Astrocyte (in vitro differentiated cells and primary cell): ENCODE results near the gene CERS6. TPM values are rescaled to one million over a fixed set of nuclear protein-coding genes. Genes with fewer than 3 reads are reported as not detected.
A peak's percentile ranks its signal among the peaks of the same experiment; 100 is the strongest.

Experiments used
- DNase-seq: peaks from one replicate; pipeline ENCODE4 v3.0.0-alpha.2; 2010; ENCODE audit warnings: low read depth
- FAIRE-seq: peaks from 2 replicates; lab custom pipeline; 2011; peaks lifted over from hg19 to GRCh38; lab: Jason Lieb, UNC
- H2AFZ ChIP-seq: 2 replicates; pipeline ENCODE4 v1.6.0; 2012; ENCODE audit warnings: low read depth, low read length, inconsistent platforms
- H3K27ac ChIP-seq: 2 replicates; pipeline ENCODE4 v1.5.1; 2011; ENCODE audit warnings: low read depth, low read length, inconsistent platforms
- H3K27me3 ChIP-seq: 2 replicates; pipeline ENCODE4 v1.6.0; 2011; ENCODE audit warnings: low read length, inconsistent platforms; ENCODE audit not compliant: insufficient read depth
- H3K36me3 ChIP-seq: 2 replicates; pipeline ENCODE4 v1.5.1; 2011; ENCODE audit warnings: low read length, inconsistent platforms; ENCODE audit not compliant: insufficient read depth
- H3K4me1 ChIP-seq: 2 replicates; pipeline ENCODE4 v1.5.1; 2011; ENCODE audit warnings: low read length, inconsistent platforms; ENCODE audit not compliant: insufficient read depth
- H3K4me2 ChIP-seq: 2 replicates; pipeline ENCODE4 v1.6.0; 2012; ENCODE audit warnings: low read length, inconsistent platforms
- H3K4me3 ChIP-seq: 2 replicates; pipeline ENCODE4 v1.5.1; 2011; ENCODE audit warnings: low read depth, mild to moderate bottlenecking, low read length, inconsistent platforms; ENCODE audit not compliant: insufficient read depth
- H3K79me2 ChIP-seq: 2 replicates; pipeline ENCODE4 v1.6.0; 2012; ENCODE audit warnings: mild to moderate bottlenecking, low read length, inconsistent platforms; ENCODE audit not compliant: insufficient read depth
- H3K9ac ChIP-seq: 2 replicates; pipeline ENCODE4 v1.6.0; 2012; ENCODE audit warnings: mild to moderate bottlenecking, low read length, inconsistent platforms
- H3K9me3 ChIP-seq: 2 replicates; pipeline ENCODE4 v1.5.1; 2012; ENCODE audit warnings: low read depth, mild to moderate bottlenecking, low read length, inconsistent platforms; ENCODE audit not compliant: insufficient read depth
- H4K20me1 ChIP-seq: 2 replicates; pipeline ENCODE4 v1.6.0; 2012; ENCODE audit warnings: low read length, inconsistent platforms; ENCODE audit not compliant: insufficient read depth
- H3K27ac Mint-ChIP-seq: one replicate; pipeline ENCODE4 v1.8.0; 2021; ENCODE audit warnings: mild to moderate bottlenecking, mixed read lengths; ENCODE audit not compliant: unreplicated experiment
- H3K27me3 Mint-ChIP-seq: one replicate; pipeline ENCODE4 v1.8.0; 2021; ENCODE audit warnings: low read depth, mixed read lengths; ENCODE audit not compliant: unreplicated experiment
- H3K36me3 Mint-ChIP-seq: one replicate; pipeline ENCODE4 v1.8.0; 2021; ENCODE audit warnings: low read depth, mixed read lengths; ENCODE audit not compliant: unreplicated experiment
- H3K4me1 Mint-ChIP-seq: one replicate; pipeline ENCODE4 v1.8.0; 2021; ENCODE audit warnings: low read depth, mixed read lengths; ENCODE audit not compliant: unreplicated experiment
- H3K4me3 Mint-ChIP-seq: one replicate; pipeline ENCODE4 v1.8.0; 2021; ENCODE audit warnings: mild to moderate bottlenecking, moderate library complexity, mixed read lengths; ENCODE audit not compliant: unreplicated experiment
- H3K9me3 Mint-ChIP-seq: one replicate; pipeline ENCODE4 v1.8.0; 2021; ENCODE audit warnings: mild to moderate bottlenecking, mixed read lengths; ENCODE audit not compliant: unreplicated experiment
- EZH2 ChIP-seq: IDR thresholded peaks from 2 replicates; pipeline ENCODE4 v1.6.1; 2012; ENCODE audit warnings: mild to moderate bottlenecking, low read length, inconsistent platforms; ENCODE audit not compliant: insufficient read depth
- total RNA-seq: library from RNA; stranded (reverse); gene quantifications from 2 replicates; pipeline ENCODE4 v1.2.1, GENCODE V29; 2021
- TF ChIP-seq, protein P1 (sequence below): IDR thresholded peaks from 2 replicates; pipeline ENCODE4 v1.5.1; 2011; ENCODE audit warnings: low read depth, mild to moderate bottlenecking, inconsistent platforms, low read length, moderate library complexity; ENCODE audit not compliant: insufficient read depth

Gene CERS6
- total RNA-seq, 1 donor from 2014 or later, result 23.4 TPM

DNA sequence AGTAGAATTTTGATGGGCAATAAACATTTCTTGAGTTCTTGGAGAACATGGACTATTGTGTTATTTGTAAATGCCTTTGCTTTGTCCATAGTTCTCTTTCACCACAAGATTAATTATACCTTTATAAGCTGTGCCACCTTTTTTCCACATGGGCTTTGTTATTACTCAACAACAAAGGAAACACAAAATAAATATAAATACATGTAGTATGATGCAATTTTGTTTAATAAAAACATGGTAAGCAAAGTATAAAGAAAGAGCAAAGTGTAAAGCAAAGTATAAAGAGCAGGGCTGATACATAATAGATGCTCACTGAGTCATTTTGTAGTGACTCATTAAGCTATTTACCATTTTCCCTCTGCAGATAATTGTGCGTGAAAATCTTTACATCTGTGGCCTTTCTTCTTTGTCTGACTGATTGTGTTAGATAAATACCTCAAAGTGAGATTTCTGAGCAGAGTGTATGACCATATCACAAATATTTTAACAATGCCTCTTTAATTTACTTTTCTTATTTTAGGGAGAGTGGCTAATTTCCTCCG, 80.9 kb downstream of the CERS6 start:
- Histone ChIP-seq H3K4me3 (no peak overlapping the region), H3K9me3 (no peaks in the 10 kb centered on the region), H3K27me3 (no peaks in the 10 kb centered on the region), H3K9ac (no peak overlapping the region), H3K79me2 (peaks cover 6% of the 10 kb centered on the region), H3K27ac (no peak overlapping the region), H3K4me1 (peaks cover 7% of the 10 kb centered on the region), H3K36me3 (no peaks in the 10 kb centered on the region), H2AFZ (no peak overlapping the region), H3K4me2 (no peak overlapping the region), H4K20me1 (no peaks in the 10 kb centered on the region)
- TF ChIP-seq, protein P1, sequence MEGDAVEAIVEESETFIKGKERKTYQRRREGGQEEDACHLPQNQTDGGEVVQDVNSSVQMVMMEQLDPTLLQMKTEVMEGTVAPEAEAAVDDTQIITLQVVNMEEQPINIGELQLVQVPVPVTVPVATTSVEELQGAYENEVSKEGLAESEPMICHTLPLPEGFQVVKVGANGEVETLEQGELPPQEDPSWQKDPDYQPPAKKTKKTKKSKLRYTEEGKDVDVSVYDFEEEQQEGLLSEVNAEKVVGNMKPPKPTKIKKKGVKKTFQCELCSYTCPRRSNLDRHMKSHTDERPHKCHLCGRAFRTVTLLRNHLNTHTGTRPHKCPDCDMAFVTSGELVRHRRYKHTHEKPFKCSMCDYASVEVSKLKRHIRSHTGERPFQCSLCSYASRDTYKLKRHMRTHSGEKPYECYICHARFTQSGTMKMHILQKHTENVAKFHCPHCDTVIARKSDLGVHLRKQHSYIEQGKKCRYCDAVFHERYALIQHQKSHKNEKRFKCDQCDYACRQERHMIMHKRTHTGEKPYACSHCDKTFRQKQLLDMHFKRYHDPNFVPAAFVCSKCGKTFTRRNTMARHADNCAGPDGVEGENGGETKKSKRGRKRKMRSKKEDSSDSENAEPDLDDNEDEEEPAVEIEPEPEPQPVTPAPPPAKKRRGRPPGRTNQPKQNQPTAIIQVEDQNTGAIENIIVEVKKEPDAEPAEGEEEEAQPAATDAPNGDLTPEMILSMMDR, result no peak
- TF ChIP-seq EZH2, result no peak
- Mint-ChIP-seq H3K4me1 (peaks cover 17% of the 10 kb centered on the region), H3K27ac (no peak overlapping the region), H3K4me3 (no peak overlapping the region), H3K27me3 (no peaks in the 10 kb centered on the region), H3K36me3 (peaks cover 7% of the 10 kb centered on the region), H3K9me3 (peaks cover 14% of the 10 kb centered on the region)
- peak; percentile 52 for DNase-seq
- FAIRE-seq, result no peak

DNA sequence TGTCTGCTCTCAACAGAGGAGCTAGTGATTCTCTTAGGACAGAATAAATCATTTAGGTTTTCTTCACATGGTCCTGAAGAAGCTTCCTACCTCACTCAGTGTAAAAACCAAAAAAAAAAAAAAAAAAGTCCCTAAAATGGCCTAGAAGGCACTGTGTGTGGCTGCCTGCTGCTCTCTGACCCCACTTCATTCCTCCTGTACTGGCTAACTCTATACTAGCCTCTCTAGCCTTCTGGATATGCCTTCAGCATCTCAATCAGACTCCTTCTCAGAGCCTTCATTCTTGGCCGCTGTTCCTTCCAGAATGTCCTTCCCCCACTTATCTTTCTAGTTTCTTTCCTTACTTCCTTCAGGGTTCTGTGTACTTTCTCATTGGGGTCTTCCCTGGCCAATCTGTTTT, 82.1 kb downstream of the CERS6 start:
- peak overlapping the region; percentile 13 for H3K27ac ChIP-seq
- Mint-ChIP-seq H3K36me3 (peaks cover 7% of the 10 kb centered on the region), H3K4me3 (no peak overlapping the region), H3K27ac (peak overlapping the region; percentile 70), H3K27me3 (no peaks in the 10 kb centered on the region), H3K9me3 (peaks cover 13% of the 10 kb centered on the region), H3K4me1 (peaks cover 17% of the 10 kb centered on the region)
- TF ChIP-seq, protein P1, result no peak
- no peak for TF ChIP-seq EZH2
- peak overlapping the region; percentile 4 for H3K4me2 ChIP-seq
- peaks cover 7% of the 10 kb centered on the region for H3K4me1 ChIP-seq
- DNase-seq (no peak), FAIRE-seq (no peak)
- H3K4me3 ChIP-seq, result no peak overlapping the region
- no peaks in the 10 kb centered on the region for H3K9me3 ChIP-seq
- H3K36me3 ChIP-seq, result no peaks in the 10 kb centered on the region
- no peak overlapping the region for H2AFZ ChIP-seq
- H3K9ac ChIP-seq, result no peak overlapping the region
- peaks cover 6% of the 10 kb centered on the region for H3K79me2 ChIP-seq
- no peaks in the 10 kb centered on the region for H4K20me1 ChIP-seq
- H3K27me3 ChIP-seq, result no peaks in the 10 kb centered on the region

DNA sequence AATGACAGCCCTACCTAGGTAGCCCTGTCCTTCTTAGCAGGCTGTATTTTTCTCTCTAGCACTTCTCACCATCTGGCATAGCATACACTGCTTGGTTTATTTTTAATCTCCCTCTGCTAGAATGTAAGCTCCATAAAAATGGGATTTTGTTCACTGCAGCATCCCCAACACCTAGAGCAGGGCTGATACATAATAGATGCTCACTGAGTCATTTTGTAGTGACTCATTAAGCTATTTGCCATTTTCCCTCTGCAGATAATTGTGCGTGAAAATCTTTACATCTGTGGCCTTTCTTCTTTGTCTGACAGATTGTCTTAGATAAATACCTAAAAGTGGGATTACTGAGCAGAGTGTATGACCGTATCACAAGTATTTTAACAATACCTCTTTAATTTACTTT, 82.5 kb downstream of the CERS6 start:
- H3K27ac ChIP-seq, result peak overlapping the region; percentile 13
- no peak overlapping the region for H3K4me3 Mint-ChIP-seq
- FAIRE-seq, result no peak
- no peak overlapping the region for H3K9ac ChIP-seq
- H3K9me3 Mint-ChIP-seq, result peaks cover 12% of the 10 kb centered on the region
- peaks cover 7% of the 10 kb centered on the region for H3K36me3 Mint-ChIP-seq
- peak overlapping the region; percentile 70 for H3K27ac Mint-ChIP-seq
- H4K20me1 ChIP-seq, result no peaks in the 10 kb centered on the region
- peaks cover 17% of the 10 kb centered on the region for H3K4me1 Mint-ChIP-seq
- peaks cover 6% of the 10 kb centered on the region for H3K79me2 ChIP-seq
- no peaks in the 10 kb centered on the region for H3K36me3 ChIP-seq
- H3K4me2 ChIP-seq, result peak overlapping the region; percentile 4
- H3K9me3 ChIP-seq, result no peaks in the 10 kb centered on the region
- H3K4me3 ChIP-seq, result no peak overlapping the region
- no peak for TF ChIP-seq EZH2
- TF ChIP-seq, protein P1, result no peak
- no peaks in the 10 kb centered on the region for H3K27me3 ChIP-seq
- peak; percentile 49 for DNase-seq
- peaks cover 7% of the 10 kb centered on the region for H3K4me1 ChIP-seq
- no peaks in the 10 kb centered on the region for H3K27me3 Mint-ChIP-seq
- H2AFZ ChIP-seq, result no peak overlapping the region
